H1 (cell line): ENCODE data around the gene MEFV. TPM values are rescaled to one million over a fixed set of nuclear protein-coding genes. Genes with fewer than 3 reads are reported as not detected.

Experiments used
- ATF3 ChIP-seq: IDR thresholded peaks from 2 replicates; pipeline ENCODE4 v1.6.1; 2011; ENCODE audit warnings: low read depth, mild to moderate bottlenecking, low read length; ENCODE audit not compliant: insufficient read depth
- BACH1 ChIP-seq: IDR thresholded peaks from 2 replicates; pipeline ENCODE4 v1.6.1; 2012; ENCODE audit warnings: low read length, improper control_type of control experiment
- HDAC2 ChIP-seq, 2 experiments: fragments of 300-600 bp in 1 of 2; sonication (generic) in 1 of 2; IDR thresholded peaks; 2 replicates each; pipeline ENCODE4 v1.6.1; 2011 to 2012; ENCODE audit warnings: low read depth in 2 of 2, low read length in 2 of 2, mild to moderate bottlenecking in 2 of 2, moderate library complexity in 2 of 2, borderline replicate concordance in 1 of 2, inconsistent platforms in 1 of 2
- KDM5A ChIP-seq: fragments of 200-600 bp; IDR thresholded peaks from 2 replicates; pipeline ENCODE4 v1.7.1; 2012; ENCODE audit warnings: mild to moderate bottlenecking, low read length, inconsistent platforms, mixed read lengths
- PHF8 ChIP-seq: fragments of 200-600 bp; sonication (generic); conservative IDR thresholded peaks from 2 replicates; pipeline ENCODE4 v1.7.1; 2012; ENCODE audit warnings: low read depth, mild to moderate bottlenecking, inconsistent platforms, low read length, moderate library complexity
- POLR2AphosphoS5 ChIP-seq: IDR thresholded peaks from 2 replicates; pipeline ENCODE4 v1.6.1; 2011; ENCODE audit warnings: low read depth, low read length
- RBBP5 ChIP-seq: IDR thresholded peaks from 2 replicates; pipeline ENCODE4 v1.7.1; 2012; ENCODE audit warnings: low read depth, mild to moderate bottlenecking, inconsistent platforms, low read length, moderate library complexity, borderline replicate concordance
- SAP30 ChIP-seq: fragments of 300-600 bp; sonication (generic); IDR thresholded peaks from 2 replicates; pipeline ENCODE4 v1.7.1; 2012; ENCODE audit warnings: low read length, moderate library complexity, mild to moderate bottlenecking, inconsistent platforms; ENCODE audit not compliant: insufficient read depth, insufficient replicate concordance
- SIRT6 ChIP-seq: IDR thresholded peaks from one replicate; pipeline ENCODE4 v1.7.1; 2012; ENCODE audit warnings: low read length, inconsistent platforms
- TAF1 ChIP-seq: IDR thresholded peaks from 2 replicates; pipeline ENCODE4 v1.6.1; 2011; ENCODE audit warnings: mild to moderate bottlenecking, low read depth, low read length
- TEAD4 ChIP-seq: IDR thresholded peaks from 2 replicates; pipeline ENCODE4 v1.6.1; 2012; ENCODE audit warnings: low read depth, low read length, inconsistent platforms, mixed read lengths
- YY1 ChIP-seq: IDR thresholded peaks from 2 replicates; pipeline ENCODE4 v1.6.1; 2011; ENCODE audit warnings: low read depth, mild to moderate bottlenecking, low read length
- polyA plus RNA-seq, 7 experiments: library from polyadenylated mRNA; depleted of rRNA in 3 of 7; stranded (reverse) in 5 of 7; unstranded in 2 of 7; fragments of >200 nt in 5 of 7; fragments of 200-250 nt in 2 of 7; gene quantifications; 1 replicate in 5 of 7; 2 replicates in 1 of 7; 4 replicates in 1 of 7; pipeline versions ENCODE4 v1.2.1 to v1.2.3, GENCODE V29; 2011 to 2013; ENCODE audit warnings: missing spikeins in 2 of 7, mixed read lengths in 2 of 7
- total RNA-seq: library from RNA; stranded (reverse); fragmentation: NEBNext Ultra II Directional; extraction: Animal tissue kit (Norgen Biotek cat#: 25700); gene quantifications from 2 replicates; pipeline ENCODE4 v1.2.1, GENCODE V29; 2021
- TF ChIP-seq, protein P1 (sequence below): IDR thresholded peaks from 2 replicates; pipeline ENCODE4 v1.6.1; 2012; ENCODE audit warnings: inconsistent platforms

MEFV gene
- total and polyA plus RNA-seq, 2 of the 8 experiments (the other 6 are each of a cell fraction or from before 2014, with no cell fraction given) = 0.03 TPM; not detected in 1

DNA sequence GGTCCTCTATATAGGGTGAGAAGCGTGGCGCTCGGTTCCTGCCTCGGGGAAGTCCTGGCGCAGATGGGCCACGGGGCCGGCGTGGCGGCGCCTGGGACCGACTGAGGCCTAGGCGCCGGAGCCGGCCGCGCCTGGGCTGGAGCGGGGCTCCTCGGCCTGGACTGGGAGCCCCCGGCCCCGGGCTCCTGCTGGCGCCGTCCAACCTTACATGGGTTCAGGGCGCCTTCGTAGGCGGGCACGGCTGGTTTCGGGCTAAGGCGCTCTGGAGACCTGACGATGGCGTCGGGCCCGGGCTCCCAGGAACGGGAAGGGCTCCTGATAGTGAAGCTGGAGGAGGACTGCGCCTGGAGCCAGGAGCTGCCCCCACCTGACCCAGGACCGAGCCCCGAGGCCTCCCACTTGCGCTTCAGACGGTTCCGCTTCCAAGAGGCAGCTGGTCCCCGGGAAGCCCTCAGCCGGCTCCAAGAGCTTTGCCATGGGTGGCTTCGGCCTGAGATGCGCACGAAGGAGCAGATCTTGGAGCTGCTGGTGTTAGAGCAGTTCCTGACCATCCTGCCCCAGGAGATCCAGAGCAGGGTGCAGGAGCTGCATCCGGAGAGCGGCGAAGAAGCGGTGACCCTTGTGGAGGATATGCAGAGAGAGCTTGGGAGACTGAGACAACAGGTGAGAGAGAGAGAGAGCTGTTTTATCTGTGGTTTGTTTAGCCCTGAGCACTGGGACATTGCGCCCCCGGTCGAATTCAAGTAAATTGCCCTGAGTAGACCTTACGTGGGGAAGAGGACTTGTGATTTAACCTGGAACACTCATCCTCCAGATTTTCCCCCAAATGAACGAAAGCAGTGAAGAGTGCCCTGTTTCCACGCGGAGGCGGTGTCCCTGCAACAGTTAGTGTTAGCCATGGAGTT lies 27.4 kb upstream of the MEFV start (continued):
- TF ChIP-seq RBBP5 (0 out of 2 replicates have a peak, but pooled peaks have one; percentile 65), SIRT6 (no peak), POLR2AphosphoS5 (no peak), ATF3 (no peak), KDM5A (0 out of 2 replicates have a peak, but pooled peaks have one; percentile 3), SAP30 (peak; percentile 39), TEAD4 (no peak), TAF1 (no peak), BACH1 (peak; percentile 79; the same call in 1 of the 2 replicates), PHF8 (peak; percentile 84; the same call in 1 of the 2 replicates), HDAC2 (IDR thresholded peaks at IDR 0.05; ENCODE audit: borderline replicate concordance in 1 of 2, low read depth in 2 of 2, low read length in 2 of 2) (0 out of 4 replicates have a peak, but pooled peaks of 1 of the 2 experiments have one; percentile 66), YY1 (no peak)
- TF ChIP-seq, protein P1, sequence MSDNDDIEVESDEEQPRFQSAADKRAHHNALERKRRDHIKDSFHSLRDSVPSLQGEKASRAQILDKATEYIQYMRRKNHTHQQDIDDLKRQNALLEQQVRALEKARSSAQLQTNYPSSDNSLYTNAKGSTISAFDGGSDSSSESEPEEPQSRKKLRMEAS = no peak
